TTC549 (cell line): ENCODE data around the gene S100A12.
"Not testable (repeated sequence)": the region's sequence is repeated elsewhere in the genome, so short reads cannot be mapped to it uniquely, and the experiment has no call there.

Experiments used
- FAIRE-seq: peaks from 2 replicates; lab custom pipeline; 2012; peaks lifted over from hg19 to GRCh38; lab: Jason Lieb, UNC

S100A12 gene

GRCh38 chr1:153375511-153375910 is at the start of gene S100A12:
Gene S100A12 (minus strand): TSS chr1:153375621. CDS start chr1:153374592, 1,029 bp downstream.
- no peak for FAIRE-seq

DNA sequence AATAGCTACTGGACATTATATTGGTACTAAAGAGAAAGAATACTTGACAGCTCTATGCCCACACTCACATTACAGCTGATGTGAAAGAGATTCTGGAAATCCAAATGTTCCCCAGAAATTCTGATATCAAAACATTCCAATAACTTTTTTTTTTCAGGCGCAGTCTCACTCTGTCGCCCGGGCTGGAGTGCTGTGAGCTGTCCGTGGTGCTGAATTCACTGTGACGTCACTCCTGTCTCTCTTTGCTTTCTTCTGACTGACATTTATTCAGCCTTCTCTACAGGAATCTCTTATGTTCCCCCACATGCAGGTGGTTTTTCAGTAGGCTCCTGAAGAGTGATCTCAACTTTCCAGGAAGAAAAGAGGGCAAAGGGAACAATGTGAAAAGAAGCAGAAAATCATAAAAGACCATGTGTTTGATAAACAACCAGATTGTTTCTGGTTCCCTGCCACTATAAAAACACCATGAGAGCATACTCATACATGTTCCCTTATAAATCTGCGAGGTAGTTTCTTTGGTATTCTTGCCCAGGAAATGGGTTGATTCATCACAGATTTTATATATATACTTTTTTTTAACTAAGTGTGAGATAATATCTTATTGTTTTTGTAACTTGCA is 47.1 kb upstream of the S100A12 start:
- peak; percentile 65 for FAIRE-seq

DNA sequence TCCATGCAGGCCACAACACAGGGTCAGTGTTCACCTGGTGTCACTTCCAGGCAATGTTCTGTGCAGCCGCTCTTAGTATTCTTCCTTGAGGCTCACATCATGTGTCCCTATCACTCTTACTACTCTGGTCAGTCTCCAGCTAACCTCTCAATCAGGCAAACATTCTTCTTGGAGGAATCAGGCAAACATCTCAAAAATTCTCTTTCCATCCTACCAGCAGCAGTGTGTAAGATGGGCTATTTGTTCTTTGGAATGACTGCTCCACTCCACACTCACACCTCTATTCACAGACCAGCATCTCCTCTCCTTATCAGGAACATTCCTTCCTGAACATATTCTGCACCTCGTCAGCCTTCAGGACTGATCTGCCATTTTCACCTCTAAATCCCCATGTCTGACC is 44.9 kb upstream of the S100A12 start:
- no peak for FAIRE-seq

DNA sequence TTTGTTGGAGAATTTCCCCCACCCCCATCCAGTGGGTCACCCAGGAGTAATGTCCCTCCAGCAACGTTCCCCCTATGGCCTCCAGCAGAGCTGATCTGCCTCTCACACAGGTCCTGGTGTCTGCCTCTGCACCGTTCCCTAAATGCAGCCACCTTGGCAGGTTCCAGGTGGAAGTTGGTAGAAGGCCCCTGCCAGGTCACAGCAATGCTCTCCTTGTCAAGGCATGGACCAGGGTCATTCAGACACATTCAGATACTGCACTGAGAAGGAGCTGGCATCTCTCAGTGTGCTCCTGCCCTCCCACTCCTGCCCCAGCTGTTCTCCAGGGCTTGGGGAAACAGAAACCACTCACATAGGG is 44.0 kb upstream of the S100A12 start:
- not testable (repeated sequence) for FAIRE-seq

GRCh38 chr1:153418758-153419435 is 43.5 kb upstream of the S100A12 start:
- not testable (repeated sequence) for FAIRE-seq

DNA sequence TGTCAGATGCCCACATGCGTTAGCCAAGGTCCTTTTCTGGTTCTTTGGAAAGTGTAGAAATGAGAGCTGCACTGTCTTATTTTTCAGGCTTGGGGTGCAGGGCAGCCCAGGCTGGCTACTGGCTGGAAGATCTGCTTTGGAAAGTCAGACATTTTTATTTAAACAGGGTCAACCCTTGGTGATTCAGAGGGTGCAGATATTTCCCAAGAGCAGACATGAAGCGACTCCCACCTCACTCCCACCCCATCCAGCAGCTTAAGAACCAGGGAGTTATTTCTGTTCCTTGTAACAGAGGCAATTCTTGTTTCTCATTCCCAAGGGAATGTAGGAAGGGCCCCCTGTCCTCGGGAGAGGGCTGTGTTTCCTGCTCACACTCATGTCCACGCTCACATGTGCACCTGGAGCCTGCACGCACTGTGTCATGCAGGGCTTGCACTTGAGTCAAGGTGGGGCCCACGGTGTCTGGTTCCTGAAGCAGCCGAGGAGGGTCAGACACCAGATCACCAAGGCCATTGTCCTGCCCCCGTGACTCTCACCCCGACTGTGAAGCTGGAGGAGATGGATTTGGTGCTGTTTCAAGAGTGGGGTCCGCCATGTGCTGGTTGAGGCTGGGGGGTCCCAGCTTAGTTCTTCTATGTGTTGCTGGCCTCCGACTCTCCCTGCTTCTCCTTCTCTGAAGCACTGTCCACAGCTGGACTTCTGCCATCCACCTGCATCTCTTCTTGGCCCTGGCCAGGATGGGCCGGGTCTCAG is 41.9 kb upstream of the S100A12 start:
- FAIRE-seq, result no peak

DNA sequence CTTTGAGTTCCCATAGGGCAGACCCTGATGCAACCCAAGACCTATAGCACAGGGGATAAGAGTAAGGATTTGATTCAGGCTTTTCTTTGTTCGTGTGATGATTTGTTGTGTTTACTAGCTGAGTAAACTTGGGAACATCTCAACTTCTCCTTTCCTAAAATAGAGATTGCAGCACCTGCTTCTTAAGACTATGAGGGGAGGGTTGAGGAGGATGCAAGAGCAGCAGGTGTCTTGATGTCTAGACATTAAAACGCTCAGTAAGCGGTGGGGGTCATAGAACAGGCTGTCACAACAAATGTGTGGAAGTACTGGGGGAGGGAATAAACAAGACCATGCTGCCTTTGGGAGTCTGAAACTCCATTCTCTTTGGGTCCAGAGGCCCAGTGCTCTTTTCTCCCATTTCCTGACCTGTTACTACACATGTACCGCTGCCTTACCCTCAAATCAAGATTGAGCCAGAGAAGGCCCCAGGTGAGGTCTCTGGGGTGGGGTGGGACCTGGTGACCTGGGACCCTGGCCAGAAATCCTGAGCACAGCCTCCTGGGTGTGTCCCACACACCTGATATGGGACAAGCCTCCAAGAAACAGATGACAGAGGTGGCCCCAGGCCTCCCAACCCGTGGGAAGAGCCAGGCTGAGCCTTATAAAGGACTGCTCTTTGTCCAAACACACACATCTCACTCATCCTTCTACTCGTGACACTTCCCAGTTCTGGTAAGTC is 40.6 kb upstream of the S100A12 start, which contains the start of gene S100A7A:
Gene S100A7A (plus strand): TSS at position 671 of the 721 bp plus-strand sequence. CDS start 1,563 bp downstream, outside the sequence.
- FAIRE-seq, result no peak

DNA sequence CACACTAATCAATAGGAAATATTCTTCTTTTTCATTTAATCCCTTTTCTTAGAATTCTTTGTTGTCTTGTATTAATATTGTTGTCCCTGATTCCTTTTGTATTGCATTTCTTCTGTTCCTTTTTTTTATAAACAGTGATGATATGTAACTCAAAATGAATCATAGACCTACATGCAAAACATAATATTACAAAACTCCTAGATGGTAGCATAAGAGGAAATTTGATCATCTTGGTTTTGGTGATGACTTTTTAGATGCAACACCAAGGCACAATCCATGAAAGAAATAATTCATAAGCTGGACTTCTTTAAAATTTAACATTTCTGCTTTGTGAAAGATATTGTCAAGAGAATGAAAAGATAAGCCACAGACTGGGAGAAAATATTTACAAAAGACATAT is 38.5 kb upstream of the S100A12 start:
- peak; percentile 25 for FAIRE-seq

DNA sequence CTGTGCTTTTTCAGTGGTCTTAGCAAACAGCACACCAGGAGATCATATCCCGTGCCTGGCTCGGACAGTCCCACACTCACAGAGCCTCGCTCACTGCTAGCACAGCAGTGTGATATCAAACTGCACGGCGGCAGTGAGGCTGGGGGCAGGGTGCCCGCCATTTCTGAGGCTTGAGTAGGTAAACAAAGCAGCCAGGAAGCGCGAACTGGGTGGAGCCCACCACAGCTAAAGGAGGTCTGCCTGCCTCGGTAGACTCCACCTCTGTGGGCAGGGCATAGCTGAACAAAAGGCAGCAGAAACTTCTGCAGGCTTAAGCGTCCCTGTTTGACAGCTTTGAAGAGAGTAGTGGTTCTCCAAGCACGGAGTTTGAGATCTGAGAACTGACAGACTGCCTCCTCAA is 31.9 kb upstream of the S100A12 start:
- not testable (repeated sequence) for FAIRE-seq

- FAIRE-seq, result not testable (repeated sequence)
Observed at GRCh38 chr1:153405825-153406599, 30.6 kb upstream of the S100A12 start.

DNA sequence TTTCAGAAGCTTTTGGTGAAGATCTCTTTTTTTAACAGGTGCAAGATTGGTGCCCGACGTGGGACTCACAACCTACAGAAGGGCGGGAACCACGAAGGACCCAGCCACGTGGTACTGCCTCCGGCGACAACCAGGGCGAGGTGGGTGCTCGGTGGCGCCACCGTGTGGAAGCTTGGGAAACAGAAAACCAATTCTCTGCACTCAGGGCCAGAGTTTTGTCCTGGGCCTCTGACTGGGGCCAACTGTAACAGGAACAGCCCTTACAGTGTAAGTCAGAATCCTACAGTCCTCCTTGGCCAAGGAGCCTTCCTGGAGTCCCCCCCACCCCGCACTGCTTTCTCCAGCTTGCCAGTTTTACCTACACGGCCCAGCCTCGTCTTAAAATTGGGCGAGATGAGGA is 29.3 kb upstream of the S100A12 start:
- FAIRE-seq, result no peak

DNA sequence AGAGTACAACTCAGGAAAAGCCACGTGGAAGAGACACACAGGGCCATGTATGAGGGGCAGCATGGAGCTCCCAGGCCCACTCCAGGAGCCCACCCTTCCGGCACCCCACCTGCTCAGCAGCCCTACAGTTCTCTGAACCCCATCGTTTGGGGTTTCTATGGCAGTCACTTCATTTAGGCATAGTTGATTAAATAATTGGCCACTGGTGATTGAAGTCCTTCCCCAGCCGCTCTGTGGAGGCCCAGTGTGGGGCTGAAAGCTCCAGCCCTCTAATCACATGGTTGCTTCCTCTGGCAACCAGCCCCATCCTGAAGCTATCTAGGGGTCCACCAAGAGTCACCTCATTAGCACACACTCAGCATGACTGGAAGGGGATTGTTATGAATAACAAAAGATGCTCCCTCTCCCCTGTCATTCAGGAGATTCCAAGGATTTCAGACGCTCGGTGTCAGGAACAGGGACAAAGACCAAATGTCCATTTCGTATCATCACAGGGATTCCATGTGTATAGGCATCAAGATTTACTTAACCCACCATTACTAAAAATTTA is 28.7 kb upstream of the S100A12 start:
- no peak for FAIRE-seq

DNA sequence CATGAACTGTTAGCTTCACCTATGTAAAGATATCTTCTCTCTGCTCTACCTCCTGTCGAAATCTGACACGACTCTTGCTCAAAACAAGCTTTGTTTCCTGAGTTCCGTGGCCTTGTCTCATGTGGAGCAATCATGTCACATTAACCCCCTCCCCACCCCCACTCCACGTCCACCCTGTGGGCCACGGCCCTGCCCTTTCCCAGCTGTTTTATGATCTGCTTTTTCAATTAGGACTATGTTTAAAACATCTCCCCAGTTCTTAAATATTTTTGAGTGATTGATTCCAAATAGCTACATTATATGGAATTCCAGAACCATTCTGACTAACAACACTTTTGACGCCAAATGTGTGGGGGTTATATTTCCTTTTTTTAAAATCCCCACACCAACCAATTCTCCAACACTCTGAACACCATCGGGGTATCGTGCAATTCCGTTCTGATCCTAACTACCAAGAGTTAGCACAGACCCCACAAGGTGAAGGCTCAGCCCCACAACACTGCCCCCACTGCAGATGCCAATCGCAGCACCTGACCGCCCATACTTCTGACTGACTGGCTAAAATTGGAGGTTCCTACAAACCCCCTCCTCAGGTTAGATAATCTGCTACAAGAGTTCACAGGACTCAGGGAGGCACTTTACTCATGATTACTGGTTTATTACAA is 28.1 kb upstream of the S100A12 start:
- no peak for FAIRE-seq

GRCh38 chr1:153402226-153402625 is 26.8 kb upstream of the S100A12 start:
- FAIRE-seq, result no peak

- FAIRE-seq, result no peak
Observed at GRCh38 chr1:153401461-153401860, 26.0 kb upstream of the S100A12 start.

DNA sequence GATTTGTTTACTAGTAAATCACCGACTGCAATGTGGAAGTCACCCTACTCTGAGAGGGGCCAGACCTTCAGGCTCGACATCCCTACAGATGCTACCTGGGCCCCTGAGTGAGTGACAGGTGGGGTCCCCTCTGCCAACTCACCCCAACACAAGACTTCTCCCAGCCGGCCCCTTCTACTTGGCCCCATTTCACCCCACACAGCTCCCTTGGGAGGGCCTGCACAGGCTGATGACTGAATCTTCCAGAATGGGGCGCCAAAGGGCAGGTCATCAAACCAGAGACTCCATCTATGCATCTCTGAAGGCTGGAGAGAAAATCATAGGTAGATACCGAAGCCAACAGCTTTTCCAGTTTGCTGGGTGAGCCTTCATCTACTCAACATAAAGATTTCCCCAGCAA is 24.8 kb upstream of the S100A12 start:
- FAIRE-seq, result no peak

- no peak for FAIRE-seq
Observed at GRCh38 chr1:153399401-153400055, 24.1 kb upstream of the S100A12 start.

DNA sequence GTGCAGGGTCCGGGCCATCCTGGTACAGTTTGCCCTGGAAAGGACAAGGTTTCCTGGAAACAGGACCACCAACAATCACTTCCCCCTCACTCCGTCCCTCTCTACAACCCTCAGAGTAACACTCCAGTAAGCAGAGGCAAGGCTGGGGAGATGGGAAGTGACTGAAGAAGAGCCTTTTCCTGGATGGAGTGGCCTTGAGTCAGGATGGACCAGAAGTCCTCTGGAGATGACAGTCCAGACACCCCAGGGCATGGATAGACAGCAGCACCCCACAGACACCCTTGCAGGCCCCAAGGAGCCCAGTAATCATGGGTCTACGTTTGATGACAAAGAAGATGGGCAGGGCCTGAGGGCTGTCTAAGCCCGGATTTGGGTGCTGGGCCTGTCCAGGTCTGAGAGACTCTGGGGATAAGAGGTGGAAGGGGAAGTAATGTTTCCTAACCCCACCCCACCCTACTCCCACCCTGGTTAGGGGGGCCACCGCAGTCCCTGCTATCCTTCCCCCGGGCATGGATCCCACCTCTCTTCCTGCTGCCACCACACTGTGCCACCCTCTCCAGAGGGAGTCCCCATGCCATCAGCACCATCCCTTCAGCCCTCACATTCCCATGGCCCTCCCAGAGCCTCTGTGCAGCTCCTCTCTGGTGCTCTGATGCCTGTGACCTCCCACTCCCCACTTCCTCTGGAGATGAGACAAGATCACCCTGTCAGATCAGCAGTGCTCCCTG is 22.7 kb upstream of the S100A12 start:
- no peak for FAIRE-seq

GRCh38 chr1:153397051-153397923 is 21.9 kb upstream of the S100A12 start:
- no peak for FAIRE-seq
